Peyer's patch (tissue), 4 donors: ENCODE measurements around the gene SIGLEC10.

Source experiments
- CTCF ChIP-seq, 6 experiments: fragments of 450-650 bp in 4 of 6; fragments of 200-600 bp in 2 of 6; sonication (generic) in 1 of 6; IDR thresholded peaks; one replicate each; pipeline ENCODE4 v1.5.1; 2017 to 2019; ENCODE audit warnings: antibody characterized with exemption in 6 of 6, mild to moderate bottlenecking in 3 of 6, moderate library complexity in 1 of 6
- POLR2A ChIP-seq, 2 donors: fragments of 450-650 bp; IDR thresholded peaks; one replicate each; pipeline ENCODE4 v1.5.1; 2017; ENCODE audit warnings: antibody characterized with exemption in 2 of 2, mild to moderate bottlenecking in 2 of 2, moderate library complexity in 2 of 2

- TF ChIP-seq CTCF (IDR thresholded peaks at IDR 0.05) (no peak), POLR2A (IDR thresholded peaks at IDR 0.05) (no peak)
These were observed 21.3 kb downstream of the SIGLEC10 start for GRCh38 chr19:51396175-51396574.
